Breast epithelium (tissue), 4 donors: Measurements from ENCODE around the gene TMEM63B. TPM values are rescaled to one million over a fixed set of nuclear protein-coding genes. Genes with fewer than 3 reads are reported as not detected.

Experiments
- DNase-seq, 2 donors: peaks; one replicate each; pipeline ENCODE4 v3.0.0-alpha.2; 2019; ENCODE audit warnings: low spot score in 2 of 2
- H3K27ac ChIP-seq, 2 donors: fragments of 200-600 bp; sonication (generic) in 1 of 2; one replicate each; pipeline ENCODE4 v1.5.1; 2016 to 2019; ENCODE audit warnings: mild to moderate bottlenecking in 1 of 2
- H3K27me3 ChIP-seq, 2 donors: fragments of 200-600 bp; sonication (generic) in 1 of 2; one replicate each; pipeline versions ENCODE4 v1.5.1 to v1.6.0; 2017 to 2019; ENCODE audit warnings: control low read depth in 1 of 2, mild to moderate bottlenecking in 1 of 2
- H3K36me3 ChIP-seq: fragments of 200-600 bp; one replicate; pipeline ENCODE4 v1.5.1; 2019
- H3K4me1 ChIP-seq, 2 donors: fragments of 200-600 bp; sonication (generic); one replicate each; pipeline ENCODE4 v1.5.1; 2016 to 2019; ENCODE audit warnings: control low read depth in 1 of 2
- H3K4me3 ChIP-seq, 3 donors: fragments of 200-600 bp; sonication (generic); 1 replicate in 2 of 3; 2 replicates in 1 of 3; pipeline ENCODE4 v1.5.1; 2016 to 2019; ENCODE audit warnings: mild to moderate bottlenecking in 3 of 3, moderate library complexity in 2 of 3
- H3K9me3 ChIP-seq, 2 donors: fragments of 200-600 bp; sonication (generic) in 1 of 2; one replicate each; pipeline ENCODE4 v1.5.1; 2016 to 2019; ENCODE audit warnings: control low read depth in 1 of 2
- CTCF ChIP-seq, 3 donors: fragments of 450-650 bp; IDR thresholded peaks; one replicate each; pipeline ENCODE4 v1.5.1; 2016 to 2017; ENCODE audit warnings: antibody characterized with exemption in 3 of 3, mild to moderate bottlenecking in 3 of 3, moderate library complexity in 3 of 3
- POLR2A ChIP-seq: fragments of 450-650 bp; IDR thresholded peaks from one replicate; pipeline ENCODE4 v1.6.1; 2016; ENCODE audit warnings: antibody characterized with exemption, mild to moderate bottlenecking, moderate library complexity
- POLR2AphosphoS5 ChIP-seq, 3 donors: sonication (generic); formaldehyde crosslinking; IDR thresholded peaks; one replicate each; pipeline ENCODE4 v1.6.1; 2017; ENCODE audit warnings: antibody characterized with exemption in 3 of 3
- intact Hi-C: fragments of 100-400 bp; cut with DNase I; formaldehyde crosslinking; loops from one replicate; pipeline ENCODE4 v1.15.1; 2023; ENCODE audit warnings: low total_unique reads
- total RNA-seq, 3 donors: library from RNA; depleted of rRNA; stranded (reverse); fragments of >200 nt; gene quantifications; one replicate each; pipeline ENCODE4 v1.1.0, GENCODE V29; 2016

TMEM63B gene
- total RNA-seq, 3 donors from 2014 or later, result 16.7 to 21.8 (median 18.9) TPM

- no peak for DNase-seq
- TF ChIP-seq POLR2AphosphoS5 (IDR thresholded peaks at IDR 0.05) (no peak), CTCF (IDR thresholded peaks at IDR 0.05) (no peak), POLR2A (no peak)
- no peaks in the 10 kb centered on the region for H3K9me3 ChIP-seq
- intact Hi-C loops, result no loop called here
- H3K27me3 ChIP-seq, result no peaks in the 10 kb centered on the region
- H3K4me1 ChIP-seq, result peaks cover 0 to under 1% of the 10 kb centered on the region in 2 donors
- H3K4me3 ChIP-seq, result no peak overlapping the region
- no peaks in the 10 kb centered on the region for H3K36me3 ChIP-seq
- H3K27ac ChIP-seq, result peak overlapping the region; percentile 27 to 73
Measured at GRCh38 chr6:44120692-44121443, 6.5 kb upstream of the TMEM63B start.

DNA sequence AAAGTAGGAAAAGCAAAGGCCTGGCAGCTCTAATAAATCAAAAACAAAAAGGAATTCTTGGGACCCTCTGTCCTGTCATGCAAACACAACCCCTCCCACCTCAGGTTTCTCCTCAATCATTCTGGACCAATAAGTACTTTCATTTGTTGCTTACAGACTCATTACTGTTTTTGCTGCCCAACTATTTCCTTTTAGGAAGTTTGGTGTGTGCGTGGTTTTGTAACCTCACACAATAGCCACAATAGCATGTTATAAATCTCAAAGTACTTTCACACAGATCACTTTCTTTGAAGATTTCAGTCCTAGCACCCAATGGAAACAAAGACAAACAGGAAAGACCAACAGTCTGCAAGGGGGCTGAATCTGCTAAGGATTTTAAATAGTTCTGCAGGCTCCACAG lies 4.6 kb upstream of the TMEM63B start:
- no peaks in the 10 kb centered on the region for H3K9me3 ChIP-seq
- H3K27me3 ChIP-seq, result no peaks in the 10 kb centered on the region
- no peak for DNase-seq
- intact Hi-C loops, result no loop called here
- H3K4me1 ChIP-seq, result no peaks in the 10 kb centered on the region
- H3K27ac ChIP-seq, result peak overlapping the region; percentile 64 to 73
- no peak for TF ChIP-seq CTCF (IDR thresholded peaks at IDR 0.05)
- H3K36me3 ChIP-seq, result no peaks in the 10 kb centered on the region
- H3K4me3 ChIP-seq, result no peak overlapping the region

GRCh38 chr6:44123544-44123943 lies 3.8 kb upstream of the TMEM63B start:
- Histone ChIP-seq H3K27me3 (no peaks in the 10 kb centered on the region), H3K4me1 (peaks cover 4% of the 10 kb centered on the region in 2 donors), H3K4me3 (no peak overlapping the region), H3K9me3 (no peaks in the 10 kb centered on the region), H3K36me3 (no peaks in the 10 kb centered on the region), H3K27ac (peak overlapping the region; percentile 64 to 73)
- intact Hi-C loops, result no loop called here
- TF ChIP-seq CTCF (IDR thresholded peaks at IDR 0.05), result no peak
- TF ChIP-seq POLR2A, result no peak
- no peak for TF ChIP-seq POLR2AphosphoS5 (IDR thresholded peaks at IDR 0.05)
- no peak for DNase-seq

- Histone ChIP-seq H3K27ac (peak overlapping the region; percentile 96 to 97), H3K4me1 (peaks cover 5 to 6% of the 10 kb centered on the region in 2 donors), H3K4me3 (peak overlapping the region; percentile 96 to 100 (median 99)), H3K27me3 (no peaks in the 10 kb centered on the region), H3K36me3 (no peaks in the 10 kb centered on the region), H3K9me3 (no peaks in the 10 kb centered on the region)
- no peak for TF ChIP-seq POLR2A
- TF ChIP-seq CTCF (IDR thresholded peaks at IDR 0.05), result no peak
- no peak for TF ChIP-seq POLR2AphosphoS5 (IDR thresholded peaks at IDR 0.05)
- peak in 1 of 2 donors; percentile 25 for DNase-seq
- intact Hi-C loops, result no loop called here
Measured at GRCh38 chr6:44126320-44127149, 819 bp upstream of the TMEM63B start.
